ENCODE data around the gene CCDC158.
"Not testable (repeated sequence)": the region's sequence is repeated elsewhere in the genome, so short reads cannot be mapped to it uniquely, and the experiment has no call there.

Gene CCDC158

GRCh38 chr4:76293772-76294171, 127.2 kb downstream of the CCDC158 start:
- peak in 1 of 2 donors; percentile 68 for DNase-seq (ENCODE audit: low read depth in 2 of 2)
- no peak overlapping the region for H3K4me3 ChIP-seq (replicated peaks in 1 of 2; ENCODE audit: low read depth in 2 of 2, low read length in 2 of 2)
- TF ChIP-seq, protein P1, sequence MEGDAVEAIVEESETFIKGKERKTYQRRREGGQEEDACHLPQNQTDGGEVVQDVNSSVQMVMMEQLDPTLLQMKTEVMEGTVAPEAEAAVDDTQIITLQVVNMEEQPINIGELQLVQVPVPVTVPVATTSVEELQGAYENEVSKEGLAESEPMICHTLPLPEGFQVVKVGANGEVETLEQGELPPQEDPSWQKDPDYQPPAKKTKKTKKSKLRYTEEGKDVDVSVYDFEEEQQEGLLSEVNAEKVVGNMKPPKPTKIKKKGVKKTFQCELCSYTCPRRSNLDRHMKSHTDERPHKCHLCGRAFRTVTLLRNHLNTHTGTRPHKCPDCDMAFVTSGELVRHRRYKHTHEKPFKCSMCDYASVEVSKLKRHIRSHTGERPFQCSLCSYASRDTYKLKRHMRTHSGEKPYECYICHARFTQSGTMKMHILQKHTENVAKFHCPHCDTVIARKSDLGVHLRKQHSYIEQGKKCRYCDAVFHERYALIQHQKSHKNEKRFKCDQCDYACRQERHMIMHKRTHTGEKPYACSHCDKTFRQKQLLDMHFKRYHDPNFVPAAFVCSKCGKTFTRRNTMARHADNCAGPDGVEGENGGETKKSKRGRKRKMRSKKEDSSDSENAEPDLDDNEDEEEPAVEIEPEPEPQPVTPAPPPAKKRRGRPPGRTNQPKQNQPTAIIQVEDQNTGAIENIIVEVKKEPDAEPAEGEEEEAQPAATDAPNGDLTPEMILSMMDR (IDR thresholded peaks at IDR 0.05; ENCODE audit: low read depth, low read length) = no peak

DNA sequence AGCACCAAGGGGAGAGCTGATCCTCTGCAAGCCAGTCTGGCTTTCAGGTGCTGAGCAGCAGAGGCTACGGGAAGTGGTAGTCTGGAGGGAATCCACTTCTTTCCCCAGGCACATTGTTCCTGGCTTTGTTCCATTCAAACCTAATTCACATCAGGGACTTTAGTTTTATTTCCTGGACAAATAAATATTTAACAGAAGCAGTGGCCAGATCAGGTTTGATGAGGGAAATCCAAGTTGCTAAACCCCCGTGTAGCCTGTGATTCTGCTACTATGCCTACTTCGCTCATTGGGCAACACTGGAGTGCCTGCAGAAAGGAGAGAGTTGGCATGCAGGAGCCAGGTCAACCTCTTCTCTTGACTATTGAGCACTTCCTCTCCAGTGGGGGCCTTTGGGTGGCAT, 128.2 kb downstream of the CCDC158 start:
- no peak overlapping the region for H3K4me3 ChIP-seq (replicated peaks in 1 of 2; ENCODE audit: low read depth in 2 of 2, low read length in 2 of 2)
- no peak for DNase-seq (ENCODE audit: low read depth in 2 of 2)
- TF ChIP-seq, protein P1 (IDR thresholded peaks at IDR 0.05; ENCODE audit: low read depth, low read length) = no peak

- not testable (repeated sequence) for H3K4me3 ChIP-seq (replicated peaks in 1 of 2; ENCODE audit: low read depth in 2 of 2, low read length in 2 of 2); DNase-seq (ENCODE audit: low read depth in 2 of 2)
Measured at GRCh38 chr4:76287811-76288210, 133.1 kb downstream of the CCDC158 start.

GRCh38 chr4:76283900-76284299, 137.0 kb downstream of the CCDC158 start:
- TF ChIP-seq, protein P1 (IDR thresholded peaks at IDR 0.05; ENCODE audit: low read depth, low read length) = no peak
- DNase-seq (ENCODE audit: low read depth in 2 of 2) = no peak
- no peak overlapping the region for H3K4me3 ChIP-seq (replicated peaks in 1 of 2; ENCODE audit: low read depth in 2 of 2, low read length in 2 of 2)

GRCh38 chr4:76282941-76283689, 137.8 kb downstream of the CCDC158 start:
- TF ChIP-seq, protein P1 (IDR thresholded peaks at IDR 0.05; ENCODE audit: low read depth, low read length) = no peak
- no peak for DNase-seq (ENCODE audit: low read depth in 2 of 2)
- no peak overlapping the region for H3K4me3 ChIP-seq (replicated peaks in 1 of 2; ENCODE audit: low read depth in 2 of 2, low read length in 2 of 2)

DNA sequence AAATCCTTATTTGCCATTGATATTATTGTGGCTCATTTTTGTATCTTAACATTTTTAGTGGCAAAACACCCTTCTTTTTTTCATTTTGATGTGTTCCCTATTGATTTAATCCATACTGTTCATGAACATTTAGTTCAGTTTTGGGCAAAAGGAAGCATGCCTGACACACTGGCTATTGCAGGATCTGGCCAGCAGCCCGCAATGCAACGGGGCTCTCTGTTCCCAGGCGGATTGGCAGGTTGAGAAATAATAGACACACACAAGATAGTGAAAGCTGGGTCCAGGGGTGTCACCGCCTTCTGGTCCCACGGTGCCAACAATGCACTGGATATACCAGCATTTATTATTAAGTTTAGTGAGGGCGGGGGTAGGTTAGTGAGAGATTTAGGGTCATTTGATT, 139.3 kb downstream of the CCDC158 start:
- not testable (repeated sequence) for H3K4me3 ChIP-seq (replicated peaks in 1 of 2; ENCODE audit: low read depth in 2 of 2, low read length in 2 of 2); DNase-seq (ENCODE audit: low read depth in 2 of 2)

GRCh38 chr4:76280488-76281441, 140.2 kb downstream of the CCDC158 start:
- no peak overlapping the region for H3K4me3 ChIP-seq (replicated peaks in 1 of 2; ENCODE audit: low read depth in 2 of 2, low read length in 2 of 2)
- DNase-seq (ENCODE audit: low read depth in 2 of 2) = no peak
- TF ChIP-seq, protein P1 (IDR thresholded peaks at IDR 0.05; ENCODE audit: low read depth, low read length) = no peak

Data from cardiac fibroblast (primary cell).